HG03469 (cell line): ENCODE results near the gene WNK2.
A peak's percentile ranks its signal among the peaks of the same experiment; 100 is the strongest.
"Not testable (repeated sequence)": the region's sequence is repeated elsewhere in the genome, so short reads cannot be mapped to it uniquely, and the experiment has no call there.

Experiments
- ATAC-seq: cut with Tn5 transposase; IDR thresholded peaks from one replicate; pipeline ENCODE4 v1.9.1; 2021; ENCODE audit warnings: mild to moderate bottlenecking, moderate library complexity, moderate number of reproducible peaks; ENCODE audit not compliant: unreplicated experiment

Gene WNK2

GRCh38 chr9:93183663-93184431 is at the start of gene WNK2:
Gene WNK2, plus strand, starts transcription at chr9:93184139. Its CDS starts 791 bp downstream, at chr9:93184930.
- ATAC-seq: no peak

- no peak for ATAC-seq
These were observed 49.0 kb upstream of the WNK2 start for GRCh38 chr9:93134740-93135444.

GRCh38 chr9:93136011-93136440 is 47.9 kb upstream of the WNK2 start:
- no peak for ATAC-seq

GRCh38 chr9:93137362-93137761 is 46.6 kb upstream of the WNK2 start:
- no peak for ATAC-seq

GRCh38 chr9:93138171-93138764 is 45.7 kb upstream of the WNK2 start:
- ATAC-seq: no peak

GRCh38 chr9:93139365-93140182 is 44.4 kb upstream of the WNK2 start:
- ATAC-seq: no peak

- ATAC-seq: no peak
These were observed 42.0 kb upstream of the WNK2 start for GRCh38 chr9:93141771-93142483.

GRCh38 chr9:93143830-93144530 is 40.0 kb upstream of the WNK2 start:
- no peak for ATAC-seq

- not testable (repeated sequence) for ATAC-seq
These were observed 37.2 kb upstream of the WNK2 start for GRCh38 chr9:93146696-93147095.

GRCh38 chr9:93147632-93148031 is 36.3 kb upstream of the WNK2 start:
- ATAC-seq: no peak

- no peak for ATAC-seq
These were observed 35.2 kb upstream of the WNK2 start for GRCh38 chr9:93148721-93149120.

- ATAC-seq: no peak
These were observed 34.6 kb upstream of the WNK2 start for GRCh38 chr9:93149361-93149760.

GRCh38 chr9:93151097-93151784 is 32.7 kb upstream of the WNK2 start:
- ATAC-seq: no peak

- ATAC-seq: no peak
These were observed 29.5 kb upstream of the WNK2 start for GRCh38 chr9:93154293-93154903.

- no peak for ATAC-seq
These were observed 28.0 kb upstream of the WNK2 start for GRCh38 chr9:93155716-93156474.

- ATAC-seq: no peak
These were observed 27.4 kb upstream of the WNK2 start for GRCh38 chr9:93156475-93157008.

- ATAC-seq: peak; percentile 76
These were observed 24.1 kb upstream of the WNK2 start for GRCh38 chr9:93159601-93160471.
